Adrenal gland (tissue), 5 donors: ENCODE results near the gene CYB5D1.

Experiments used
- CTCF ChIP-seq, 6 experiments: fragments of 450-650 bp in 4 of 6; fragments of 200-600 bp in 2 of 6; sonication (generic) in 1 of 6; IDR thresholded peaks; 1 replicate in 5 of 6; 2 replicates in 1 of 6; pipeline versions ENCODE4 v1.5.1 to v1.8.0; 2016 to 2021; ENCODE audit warnings: antibody characterized with exemption in 6 of 6, mild to moderate bottlenecking in 2 of 6, moderate library complexity in 1 of 6
- POLR2A ChIP-seq, 2 donors: fragments of 450-650 bp; IDR thresholded peaks; one replicate each; pipeline ENCODE4 v1.6.1; 2017; ENCODE audit warnings: antibody characterized with exemption in 2 of 2, mild to moderate bottlenecking in 2 of 2, moderate library complexity in 1 of 2
- donor health status: DM: no; HTN: no; CAD: no.

- TF ChIP-seq CTCF (IDR thresholded peaks at IDR 0.05) (no peak), POLR2A (IDR thresholded peaks at IDR 0.05) (no peak)
These were observed 16.9 kb upstream of the CYB5D1 start for GRCh38 chr17:7840875-7841274.
